ENCODE results near the gene PDE9A.
"Not testable (repeated sequence)": the region's sequence is repeated elsewhere in the genome, so short reads cannot be mapped to it uniquely, and the experiment has no call there.

PDE9A gene

DNA sequence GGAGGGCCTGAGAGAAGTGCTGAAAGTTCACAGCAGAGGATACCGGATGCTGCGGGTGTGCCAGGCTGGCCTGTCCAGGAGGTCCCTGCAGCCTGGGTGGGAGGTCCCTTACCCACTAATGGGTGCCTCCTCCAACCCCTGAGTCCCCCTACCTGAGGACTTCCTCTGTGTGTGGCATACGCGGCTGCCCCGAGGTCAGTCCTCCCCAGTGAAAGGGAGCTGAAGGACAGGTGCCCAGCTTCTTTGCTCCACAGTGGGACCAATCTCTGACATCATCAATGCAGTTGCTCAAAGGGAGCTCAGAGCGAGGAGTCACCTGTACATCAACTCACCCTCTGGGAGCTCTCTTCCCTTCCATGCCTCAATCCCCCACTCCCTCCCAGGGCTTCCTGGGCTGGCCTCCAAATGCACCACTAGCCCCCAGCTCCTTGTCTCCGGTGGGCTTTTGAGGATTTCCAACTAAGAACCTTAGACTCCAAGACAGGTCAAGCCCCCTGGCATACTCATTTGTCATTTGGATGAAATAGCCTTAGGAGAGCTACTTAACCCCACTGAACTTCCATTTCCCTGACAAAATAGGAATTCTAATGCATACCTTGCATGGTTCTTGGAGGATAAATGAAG lies 53.9 kb downstream of the PDE9A start:
- peaks cover 1% of the 10 kb centered on the region for H3K9me3 Mint-ChIP-seq
- no peaks in the 10 kb centered on the region for H3K27me3 Mint-ChIP-seq (ENCODE audit: low read depth)
- H3K4me3 Mint-ChIP-seq = no peak overlapping the region
- peak overlapping the region in 1 of 3 experiments; percentile 67 for H3K27ac Mint-ChIP-seq
- peaks cover 5% of the 10 kb centered on the region for H3K4me1 Mint-ChIP-seq
- TF ChIP-seq, protein P1, sequence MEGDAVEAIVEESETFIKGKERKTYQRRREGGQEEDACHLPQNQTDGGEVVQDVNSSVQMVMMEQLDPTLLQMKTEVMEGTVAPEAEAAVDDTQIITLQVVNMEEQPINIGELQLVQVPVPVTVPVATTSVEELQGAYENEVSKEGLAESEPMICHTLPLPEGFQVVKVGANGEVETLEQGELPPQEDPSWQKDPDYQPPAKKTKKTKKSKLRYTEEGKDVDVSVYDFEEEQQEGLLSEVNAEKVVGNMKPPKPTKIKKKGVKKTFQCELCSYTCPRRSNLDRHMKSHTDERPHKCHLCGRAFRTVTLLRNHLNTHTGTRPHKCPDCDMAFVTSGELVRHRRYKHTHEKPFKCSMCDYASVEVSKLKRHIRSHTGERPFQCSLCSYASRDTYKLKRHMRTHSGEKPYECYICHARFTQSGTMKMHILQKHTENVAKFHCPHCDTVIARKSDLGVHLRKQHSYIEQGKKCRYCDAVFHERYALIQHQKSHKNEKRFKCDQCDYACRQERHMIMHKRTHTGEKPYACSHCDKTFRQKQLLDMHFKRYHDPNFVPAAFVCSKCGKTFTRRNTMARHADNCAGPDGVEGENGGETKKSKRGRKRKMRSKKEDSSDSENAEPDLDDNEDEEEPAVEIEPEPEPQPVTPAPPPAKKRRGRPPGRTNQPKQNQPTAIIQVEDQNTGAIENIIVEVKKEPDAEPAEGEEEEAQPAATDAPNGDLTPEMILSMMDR (IDR thresholded peaks at IDR 0.05; ENCODE audit: unreplicated experiment in 3 of 3) = no peak
- H3K36me3 Mint-ChIP-seq (ENCODE audit: low read depth) = peaks cover 44% of the 10 kb centered on the region

GRCh38 chr21:42708107-42708506 lies 54.7 kb downstream of the PDE9A start:
- Mint-ChIP-seq H3K27ac (peak overlapping the region in 1 of 3 experiments; percentile 67), H3K36me3 (ENCODE audit: low read depth) (peaks cover 41% of the 10 kb centered on the region), H3K4me1 (peaks cover 5% of the 10 kb centered on the region), H3K4me3 (no peak overlapping the region), H3K9me3 (no peaks in the 10 kb centered on the region), H3K27me3 (ENCODE audit: low read depth) (no peaks in the 10 kb centered on the region)
- TF ChIP-seq, protein P1 (IDR thresholded peaks at IDR 0.05; ENCODE audit: unreplicated experiment in 3 of 3) = no peak

- not testable (repeated sequence) for H3K9me3 Mint-ChIP-seq; H3K27ac Mint-ChIP-seq; H3K27me3 Mint-ChIP-seq (ENCODE audit: low read depth); H3K4me3 Mint-ChIP-seq; H3K4me1 Mint-ChIP-seq
- peaks cover 35% of the 10 kb centered on the region for H3K36me3 Mint-ChIP-seq (ENCODE audit: low read depth)
These were observed 55.5 kb downstream of the PDE9A start for GRCh38 chr21:42708916-42709315.

DNA sequence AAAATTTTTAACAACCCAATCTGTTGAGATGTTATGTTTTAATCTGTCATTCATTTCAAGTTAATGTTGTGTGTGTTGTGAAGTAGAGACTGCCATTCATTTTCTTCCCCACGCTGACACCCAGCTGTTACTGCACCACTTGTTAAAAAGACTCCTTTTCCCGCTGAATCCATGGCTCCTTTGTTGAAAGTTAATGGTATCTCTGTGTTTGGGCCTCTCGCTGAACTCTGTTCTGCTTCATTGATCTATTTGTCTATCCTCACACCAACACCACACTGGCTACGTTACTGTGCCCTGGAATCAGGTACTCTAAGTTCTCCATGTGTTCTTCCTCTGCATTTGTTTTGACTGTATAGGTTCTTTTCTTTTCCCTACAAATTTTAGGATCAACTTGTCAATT lies 58.2 kb downstream of the PDE9A start:
- Mint-ChIP-seq H3K27ac (peak overlapping the region in 1 of 3 experiments; percentile 69), H3K9me3 (no peaks in the 10 kb centered on the region), H3K36me3 (ENCODE audit: low read depth) (peaks cover 38% of the 10 kb centered on the region), H3K4me1 (peaks cover 5% of the 10 kb centered on the region), H3K27me3 (ENCODE audit: low read depth) (no peaks in the 10 kb centered on the region), H3K4me3 (no peak overlapping the region)
- TF ChIP-seq, protein P1 (IDR thresholded peaks at IDR 0.05; ENCODE audit: unreplicated experiment in 3 of 3) = no peak

DNA sequence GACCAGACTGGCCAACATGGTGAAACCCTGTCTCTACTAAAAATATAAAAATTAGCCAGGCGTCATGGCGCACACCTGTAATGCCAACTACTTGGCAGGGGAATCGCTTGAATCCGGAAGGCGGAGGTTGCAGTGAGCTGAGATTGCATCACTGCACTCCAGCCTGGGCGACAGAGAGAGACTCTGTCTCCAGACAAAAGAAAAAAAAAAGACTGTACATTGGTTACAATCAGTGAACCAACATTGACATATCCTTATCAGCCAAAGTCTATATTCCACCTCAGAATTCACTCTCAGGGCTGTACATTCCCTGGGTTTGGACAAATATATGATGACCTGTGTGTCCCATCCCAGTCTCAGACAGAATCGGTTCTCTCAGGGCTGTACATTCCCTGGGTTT lies 62.0 kb downstream of the PDE9A start:
- not testable (repeated sequence) for H3K27me3 Mint-ChIP-seq (ENCODE audit: low read depth); H3K4me3 Mint-ChIP-seq; H3K9me3 Mint-ChIP-seq; H3K27ac Mint-ChIP-seq; H3K4me1 Mint-ChIP-seq
- peaks cover 37% of the 10 kb centered on the region for H3K36me3 Mint-ChIP-seq (ENCODE audit: low read depth)

GRCh38 chr21:42716074-42716473 lies 62.7 kb downstream of the PDE9A start:
- Mint-ChIP-seq H3K27ac (no peak overlapping the region), H3K9me3 (no peaks in the 10 kb centered on the region), H3K27me3 (ENCODE audit: low read depth) (no peaks in the 10 kb centered on the region), H3K4me1 (peaks cover 9% of the 10 kb centered on the region), H3K36me3 (ENCODE audit: low read depth) (peaks cover 35% of the 10 kb centered on the region), H3K4me3 (no peak overlapping the region)
- TF ChIP-seq, protein P1 (IDR thresholded peaks at IDR 0.05; ENCODE audit: unreplicated experiment in 3 of 3) = no peak

DNA sequence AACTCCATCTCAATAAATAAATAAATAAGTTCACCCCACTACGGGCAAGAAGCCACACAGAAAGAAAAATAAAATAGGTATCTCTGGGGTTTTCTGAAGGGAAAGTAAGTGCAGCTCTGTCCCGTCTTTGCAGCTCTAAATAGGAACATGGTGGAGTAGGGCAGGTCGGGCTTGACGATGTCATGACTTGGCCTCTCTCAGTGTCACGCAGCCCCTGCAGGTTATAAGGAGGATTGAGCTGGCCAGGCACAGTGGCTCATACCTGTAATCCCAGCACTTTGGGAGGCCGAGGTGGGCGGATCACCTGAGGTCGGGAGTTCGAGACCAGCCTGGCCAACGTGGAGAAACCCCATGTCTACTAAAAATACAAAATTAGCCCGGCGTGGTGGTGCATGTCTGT lies 67.1 kb downstream of the PDE9A start:
- H3K4me3 Mint-ChIP-seq; H3K27me3 Mint-ChIP-seq (ENCODE audit: low read depth): not testable (repeated sequence)

More for the DNA sequence above, 67.1 kb downstream of the PDE9A start:
- Mint-ChIP-seq H3K36me3 (ENCODE audit: low read depth) (peaks cover 32% of the 10 kb centered on the region), H3K4me1 (peaks cover 12% of the 10 kb centered on the region)
- H3K27ac Mint-ChIP-seq, H3K9me3 Mint-ChIP-seq: not testable (repeated sequence)

All from nephron (organoid).